Measurements from ENCODE around the gene RABGAP1L. TPM values are rescaled to one million over a fixed set of nuclear protein-coding genes. Genes with fewer than 3 reads are reported as not detected.

Gene RABGAP1L
- total and polyA plus RNA-seq, 10 donors: 30.3 to 125 (median 77.7) TPM

DNA sequence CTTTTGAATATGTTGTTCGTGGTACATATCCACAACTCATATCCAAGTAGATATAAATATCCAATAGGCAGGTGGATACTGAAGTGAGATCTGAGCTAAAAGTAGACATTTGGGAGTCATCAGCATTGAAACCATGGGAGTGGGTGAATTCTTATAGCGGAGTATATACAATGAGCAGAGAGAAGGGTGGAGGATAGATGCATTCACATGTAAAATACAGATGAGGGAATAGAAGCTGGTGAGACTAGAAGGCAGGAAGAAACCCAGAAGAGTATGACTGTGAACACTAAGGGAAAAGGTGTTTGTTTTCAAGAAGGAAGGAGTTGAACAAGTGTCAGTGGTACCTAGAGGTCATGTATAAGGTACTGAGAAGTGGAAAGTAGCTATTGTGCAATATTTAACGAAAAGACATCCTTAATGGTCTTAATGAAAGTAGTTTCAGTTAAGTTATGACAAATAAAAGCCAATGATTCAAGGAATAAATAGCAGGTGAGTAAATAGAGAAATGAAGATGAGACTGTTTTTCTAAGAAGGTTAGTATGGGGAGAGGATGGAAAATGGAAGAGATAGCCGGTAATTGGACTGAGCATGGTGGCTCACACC, 658.8 kb downstream of the RABGAP1L start:
- peaks cover 0 to 21% (median 13%) of the 10 kb centered on the region in 6 donors for H3K4me1 ChIP-seq
- no peak for TF ChIP-seq POLR2A (IDR thresholded peaks at IDR 0.05)
- no peaks in the 10 kb centered on the region for H3K27me3 ChIP-seq (replicated peaks in 1 of 7)
- no peaks in the 10 kb centered on the region for H3K9me3 ChIP-seq
- 63 to 79% (median 68%) methylated on average over 4 of the region's 4 CpGs for WGBS, 5 donors
- H3K36me3 ChIP-seq: no peaks in the 10 kb centered on the region
- H3K4me3 ChIP-seq: no peak overlapping the region
- no peak overlapping the region for H3K27ac ChIP-seq
- no peak for DNase-seq
- intact Hi-C loops (cut with DNase I; ENCODE audit: low total_unique reads): no loop called here

DNA sequence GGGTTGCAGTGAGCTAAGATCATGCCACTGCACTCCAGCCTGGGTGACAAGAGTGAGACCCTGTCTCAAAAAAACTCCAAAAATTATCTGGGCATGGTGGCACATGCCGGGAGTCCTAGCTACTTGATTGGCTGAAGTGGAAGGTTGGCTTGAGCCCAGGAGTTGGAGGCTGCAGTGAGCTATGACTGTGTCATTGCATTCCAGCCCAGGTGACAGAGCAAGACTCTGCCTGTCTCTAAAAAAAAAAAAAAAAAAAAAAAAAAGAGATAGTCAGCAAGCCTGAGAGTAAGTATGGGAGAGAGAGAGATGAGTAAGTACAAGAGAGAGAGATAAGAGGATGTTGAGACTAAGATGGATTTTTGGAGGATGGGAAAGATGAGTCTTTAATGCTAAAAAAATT, 659.6 kb downstream of the RABGAP1L start:
- Histone ChIP-seq H3K36me3 (no peaks in the 10 kb centered on the region), H3K4me3 (no peak overlapping the region), H3K27me3 (replicated peaks in 1 of 7) (no peaks in the 10 kb centered on the region), H3K9me3 (no peaks in the 10 kb centered on the region), H3K27ac (no peak overlapping the region), H3K4me1 (peaks cover 0 to 21% (median 13%) of the 10 kb centered on the region in 6 donors)
- TF ChIP-seq POLR2AphosphoS5 (IDR thresholded peaks at IDR 0.05): no peak
- TF ChIP-seq POLR2A (IDR thresholded peaks at IDR 0.05): no peak
- TF ChIP-seq, protein P1, sequence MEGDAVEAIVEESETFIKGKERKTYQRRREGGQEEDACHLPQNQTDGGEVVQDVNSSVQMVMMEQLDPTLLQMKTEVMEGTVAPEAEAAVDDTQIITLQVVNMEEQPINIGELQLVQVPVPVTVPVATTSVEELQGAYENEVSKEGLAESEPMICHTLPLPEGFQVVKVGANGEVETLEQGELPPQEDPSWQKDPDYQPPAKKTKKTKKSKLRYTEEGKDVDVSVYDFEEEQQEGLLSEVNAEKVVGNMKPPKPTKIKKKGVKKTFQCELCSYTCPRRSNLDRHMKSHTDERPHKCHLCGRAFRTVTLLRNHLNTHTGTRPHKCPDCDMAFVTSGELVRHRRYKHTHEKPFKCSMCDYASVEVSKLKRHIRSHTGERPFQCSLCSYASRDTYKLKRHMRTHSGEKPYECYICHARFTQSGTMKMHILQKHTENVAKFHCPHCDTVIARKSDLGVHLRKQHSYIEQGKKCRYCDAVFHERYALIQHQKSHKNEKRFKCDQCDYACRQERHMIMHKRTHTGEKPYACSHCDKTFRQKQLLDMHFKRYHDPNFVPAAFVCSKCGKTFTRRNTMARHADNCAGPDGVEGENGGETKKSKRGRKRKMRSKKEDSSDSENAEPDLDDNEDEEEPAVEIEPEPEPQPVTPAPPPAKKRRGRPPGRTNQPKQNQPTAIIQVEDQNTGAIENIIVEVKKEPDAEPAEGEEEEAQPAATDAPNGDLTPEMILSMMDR (IDR thresholded peaks at IDR 0.05 in 8 of 11, conservative IDR thresholded peaks at IDR 0.05 in 3 of 11): no peak
- intact Hi-C loops (cut with DNase I; ENCODE audit: low total_unique reads): no loop called here
- no peak for DNase-seq
- WGBS, 5 donors: 94 to 100% (median 97%) methylated on average over 1 of the region's 1 CpG

GRCh38 chr1:174819596-174819995, 660.3 kb downstream of the RABGAP1L start:
- DNase-seq: no peak
- H3K27me3 ChIP-seq (replicated peaks in 1 of 7): no peaks in the 10 kb centered on the region
- no peak overlapping the region for H3K4me3 ChIP-seq
- peaks cover 0 to 17% (median 13%) of the 10 kb centered on the region in 6 donors for H3K4me1 ChIP-seq
- TF ChIP-seq, protein P1 (IDR thresholded peaks at IDR 0.05 in 8 of 11, conservative IDR thresholded peaks at IDR 0.05 in 3 of 11): no peak
- TF ChIP-seq POLR2AphosphoS5 (IDR thresholded peaks at IDR 0.05) (no peak), POLR2A (IDR thresholded peaks at IDR 0.05) (no peak)
- H3K9me3 ChIP-seq: no peaks in the 10 kb centered on the region
- no peak overlapping the region for H3K27ac ChIP-seq
- H3K36me3 ChIP-seq: no peaks in the 10 kb centered on the region
- intact Hi-C loops (cut with DNase I; ENCODE audit: low total_unique reads): no loop called here

GRCh38 chr1:174825127-174825526, 665.8 kb downstream of the RABGAP1L start:
- intact Hi-C loops (cut with DNase I; ENCODE audit: low total_unique reads): no loop called here
- H3K36me3 ChIP-seq: peaks cover 0 to 7% (median 0%) of the 10 kb centered on the region in 6 donors

More at GRCh38 chr1:174825127-174825526, 665.8 kb downstream of the RABGAP1L start:
- no peak for TF ChIP-seq POLR2A (IDR thresholded peaks at IDR 0.05)
- no peak for TF ChIP-seq POLR2AphosphoS5 (IDR thresholded peaks at IDR 0.05)
- TF ChIP-seq, protein P1 (IDR thresholded peaks at IDR 0.05 in 8 of 11, conservative IDR thresholded peaks at IDR 0.05 in 3 of 11): no peak
- no peak overlapping the region for H3K4me3 ChIP-seq
- no peaks in the 10 kb centered on the region for H3K9me3 ChIP-seq
- WGBS, 5 donors: 91 to 96% (median 94%) methylated on average over 4 of the region's 4 CpGs
- DNase-seq: no peak
- no peaks in the 10 kb centered on the region for H3K27me3 ChIP-seq (replicated peaks in 1 of 7)
- no peaks in the 10 kb centered on the region for H3K4me1 ChIP-seq
- H3K27ac ChIP-seq: no peak overlapping the region

Measured in spleen (tissue), 11 donors.